Activated naive CD4-positive, alpha-beta T cell treated with anti-CD3 and anti-CD28 coated beads for 36 hours (primary cell): ENCODE data around the gene JAG1. TPM values are rescaled to one million over a fixed set of nuclear protein-coding genes. Genes with fewer than 3 reads are reported as not detected.
A peak's percentile ranks its signal among the peaks of the same experiment; 100 is the strongest.

Experiments used
- CTCF ChIA-PET: fragments of 350-600 bp; sonication (Branson Sonifier 250); formaldehyde crosslinking; loops from one replicate; lab custom pipeline; 2021; ENCODE audit warnings: antibody characterized with exemption; lab: Charles Lee
- DNase-seq: peaks from one replicate; pipeline ENCODE4 v3.0.0-alpha.2; 2020
- H3K27ac Mint-ChIP-seq: one replicate; pipeline ENCODE4 v1.8.0; 2021; ENCODE audit warnings: mild to moderate bottlenecking, mixed read lengths
- H3K27me3 Mint-ChIP-seq: one replicate; pipeline ENCODE4 v1.8.0; 2021; ENCODE audit warnings: low read depth, mixed read lengths
- H3K36me3 Mint-ChIP-seq: one replicate; pipeline ENCODE4 v1.8.0; 2021; ENCODE audit warnings: low read depth, mixed read lengths
- H3K4me1 Mint-ChIP-seq: one replicate; pipeline ENCODE4 v1.8.0; 2021; ENCODE audit warnings: low read depth, mixed read lengths
- H3K4me3 Mint-ChIP-seq: one replicate; pipeline ENCODE4 v1.8.0; 2021; ENCODE audit warnings: mild to moderate bottlenecking, moderate library complexity, mixed read lengths
- H3K9me3 Mint-ChIP-seq: one replicate; pipeline ENCODE4 v1.8.0; 2021; ENCODE audit warnings: mixed read lengths
- intact Hi-C: fragments of 100-400 bp; cut with micrococcal nuclease; formaldehyde crosslinking; loops from one replicate; pipeline ENCODE4 v1.15.1; 2023
- total RNA-seq, 2 experiments: library from RNA; stranded (reverse); gene quantifications; one replicate each; pipeline ENCODE4 v1.2.3, GENCODE V29; 2021

JAG1 gene
- total RNA-seq, 2 experiments from 2014 or later, result 0.25 to 0.41 TPM

- Mint-ChIP-seq H3K4me3 (peak overlapping the region; percentile 65), H3K9me3 (no peaks in the 10 kb centered on the region), H3K27me3 (peaks cover 55% of the 10 kb centered on the region), H3K27ac (no peak overlapping the region), H3K36me3 (no peaks in the 10 kb centered on the region), H3K4me1 (peaks cover 21% of the 10 kb centered on the region)
- intact Hi-C loops, result loop anchor here (1.0 to 10.0 kb wide), 7 partner anchors 114 to 1220 kb away; partner anchors contain the start of gene ANKEF1
- DNase-seq, result peak; percentile 72
- CTCF ChIA-PET, result no interaction called here
Measured at GRCh38 chr20:10672624-10673127, 1.1 kb downstream of the JAG1 start.

GRCh38 chr20:10671919-10672623 lies 1.7 kb downstream of the JAG1 start:
- H3K36me3 Mint-ChIP-seq, result no peaks in the 10 kb centered on the region
- H3K4me1 Mint-ChIP-seq, result peaks cover 21% of the 10 kb centered on the region
- intact Hi-C loops, result loop anchor here (1.0 to 10.0 kb wide), 7 partner anchors 114 to 1220 kb away; partner anchors contain the start of gene ANKEF1
- CTCF ChIA-PET, result interaction anchor here (0.9 kb wide), 1 partner anchor 115 kb away, joined by 3 read pairs; no protein-coding TSS in a partner anchor
- peak; percentile 35 for DNase-seq
- H3K9me3 Mint-ChIP-seq, result no peaks in the 10 kb centered on the region
- H3K4me3 Mint-ChIP-seq, result peak overlapping the region; percentile 65
- H3K27me3 Mint-ChIP-seq, result peaks cover 53% of the 10 kb centered on the region
- no peak overlapping the region for H3K27ac Mint-ChIP-seq

GRCh38 chr20:10671221-10671918 lies 2.4 kb downstream of the JAG1 start:
- Mint-ChIP-seq H3K4me1 (peaks cover 21% of the 10 kb centered on the region), H3K36me3 (no peaks in the 10 kb centered on the region), H3K27me3 (peaks cover 48% of the 10 kb centered on the region), H3K9me3 (no peaks in the 10 kb centered on the region), H3K27ac (no peak overlapping the region), H3K4me3 (no peak overlapping the region)
- intact Hi-C loops, result loop anchor here (5.0 to 10.0 kb wide), 6 partner anchors 169 to 1221 kb away; partner anchors contain the start of gene ANKEF1
- CTCF ChIA-PET, result interaction anchor here (0.9 kb wide), 1 partner anchor 114 kb away, joined by 3 read pairs; no protein-coding TSS in a partner anchor
- peak; percentile 55 for DNase-seq

- H3K27me3 Mint-ChIP-seq, result peaks cover 43% of the 10 kb centered on the region
- intact Hi-C loops, result loop anchor here (5.0 to 10.0 kb wide), 6 partner anchors 168 to 1222 kb away; partner anchors contain the start of gene ANKEF1
- no peaks in the 10 kb centered on the region for H3K9me3 Mint-ChIP-seq
- no peak for DNase-seq
- H3K4me3 Mint-ChIP-seq, result no peak overlapping the region
- H3K4me1 Mint-ChIP-seq, result peaks cover 21% of the 10 kb centered on the region
- CTCF ChIA-PET, result no interaction called here
- no peaks in the 10 kb centered on the region for H3K36me3 Mint-ChIP-seq
- no peak overlapping the region for H3K27ac Mint-ChIP-seq
Measured at GRCh38 chr20:10670501-10671220, 3.1 kb downstream of the JAG1 start.

- H3K27me3 Mint-ChIP-seq, result peaks cover 39% of the 10 kb centered on the region
Measured at GRCh38 chr20:10669843-10670446, 3.9 kb downstream of the JAG1 start.

GRCh38 chr20:10668677-10669368 lies 5.0 kb downstream of the JAG1 start:
- intact Hi-C loops, result no loop called here

More at GRCh38 chr20:10669843-10670446, 3.9 kb downstream of the JAG1 start:
- no peak overlapping the region for H3K4me3 Mint-ChIP-seq
- peaks cover 17% of the 10 kb centered on the region for H3K4me1 Mint-ChIP-seq
- CTCF ChIA-PET, result no interaction called here
- no peaks in the 10 kb centered on the region for H3K36me3 Mint-ChIP-seq
- no peak for DNase-seq
- no peaks in the 10 kb centered on the region for H3K9me3 Mint-ChIP-seq
- no peak overlapping the region for H3K27ac Mint-ChIP-seq
- intact Hi-C loops, result loop anchor here (5.0 to 10.0 kb wide), 6 partner anchors 168 to 1222 kb away; partner anchors contain the start of gene ANKEF1

GRCh38 chr20:10667560-10668167 lies 6.1 kb downstream of the JAG1 start:
- Mint-ChIP-seq H3K9me3 (no peaks in the 10 kb centered on the region), H3K4me1 (peaks cover 12% of the 10 kb centered on the region), H3K4me3 (no peak overlapping the region), H3K27me3 (peaks cover 38% of the 10 kb centered on the region), H3K36me3 (no peaks in the 10 kb centered on the region), H3K27ac (no peak overlapping the region)
- no peak for DNase-seq
- intact Hi-C loops, result no loop called here
- CTCF ChIA-PET, result no interaction called here

More at GRCh38 chr20:10668677-10669368, 5.0 kb downstream of the JAG1 start:
- no peak overlapping the region for H3K27ac Mint-ChIP-seq
- peaks cover 39% of the 10 kb centered on the region for H3K27me3 Mint-ChIP-seq
- H3K4me1 Mint-ChIP-seq, result peaks cover 17% of the 10 kb centered on the region
- H3K4me3 Mint-ChIP-seq, result no peak overlapping the region
- no peaks in the 10 kb centered on the region for H3K36me3 Mint-ChIP-seq
- H3K9me3 Mint-ChIP-seq, result no peaks in the 10 kb centered on the region
- no peak for DNase-seq
- CTCF ChIA-PET, result no interaction called here

- H3K27ac Mint-ChIP-seq, result no peak overlapping the region
- no peaks in the 10 kb centered on the region for H3K9me3 Mint-ChIP-seq
- H3K4me3 Mint-ChIP-seq, result no peak overlapping the region
- H3K36me3 Mint-ChIP-seq, result no peaks in the 10 kb centered on the region
- intact Hi-C loops, result no loop called here
- CTCF ChIA-PET, result no interaction called here
- H3K4me1 Mint-ChIP-seq, result peaks cover 6% of the 10 kb centered on the region
- DNase-seq, result no peak
- peaks cover 32% of the 10 kb centered on the region for H3K27me3 Mint-ChIP-seq
Measured at GRCh38 chr20:10667077-10667401, 6.8 kb downstream of the JAG1 start.

GRCh38 chr20:10666221-10667076 lies 7.3 kb downstream of the JAG1 start:
- H3K36me3 Mint-ChIP-seq, result no peaks in the 10 kb centered on the region
- H3K9me3 Mint-ChIP-seq, result no peaks in the 10 kb centered on the region
- DNase-seq, result no peak
- peaks cover 30% of the 10 kb centered on the region for H3K27me3 Mint-ChIP-seq
- peaks cover 3% of the 10 kb centered on the region for H3K4me1 Mint-ChIP-seq
- no peak overlapping the region for H3K4me3 Mint-ChIP-seq
- CTCF ChIA-PET, result no interaction called here
- intact Hi-C loops, result no loop called here
- no peak overlapping the region for H3K27ac Mint-ChIP-seq

- H3K9me3 Mint-ChIP-seq, result no peaks in the 10 kb centered on the region
- no peak for DNase-seq
- no peaks in the 10 kb centered on the region for H3K4me1 Mint-ChIP-seq
- peaks cover 29% of the 10 kb centered on the region for H3K27me3 Mint-ChIP-seq
- CTCF ChIA-PET, result no interaction called here
- H3K4me3 Mint-ChIP-seq, result no peak overlapping the region
- H3K36me3 Mint-ChIP-seq, result no peaks in the 10 kb centered on the region
- H3K27ac Mint-ChIP-seq, result no peak overlapping the region
- intact Hi-C loops, result no loop called here
Measured at GRCh38 chr20:10665791-10666190, 8.0 kb downstream of the JAG1 start.
